Breast epithelium (tissue), 3 donors: ENCODE data around the gene PXN.

Source experiments
- POLR2A ChIP-seq: fragments of 450-650 bp; IDR thresholded peaks from one replicate; pipeline ENCODE4 v1.6.1; 2016; ENCODE audit warnings: antibody characterized with exemption, mild to moderate bottlenecking, moderate library complexity
- TF ChIP-seq, protein P1 (sequence below), 3 donors: fragments of 450-650 bp; IDR thresholded peaks; one replicate each; pipeline ENCODE4 v1.5.1; 2016 to 2017; ENCODE audit warnings: antibody characterized with exemption in 3 of 3, mild to moderate bottlenecking in 3 of 3, moderate library complexity in 3 of 3

DNA sequence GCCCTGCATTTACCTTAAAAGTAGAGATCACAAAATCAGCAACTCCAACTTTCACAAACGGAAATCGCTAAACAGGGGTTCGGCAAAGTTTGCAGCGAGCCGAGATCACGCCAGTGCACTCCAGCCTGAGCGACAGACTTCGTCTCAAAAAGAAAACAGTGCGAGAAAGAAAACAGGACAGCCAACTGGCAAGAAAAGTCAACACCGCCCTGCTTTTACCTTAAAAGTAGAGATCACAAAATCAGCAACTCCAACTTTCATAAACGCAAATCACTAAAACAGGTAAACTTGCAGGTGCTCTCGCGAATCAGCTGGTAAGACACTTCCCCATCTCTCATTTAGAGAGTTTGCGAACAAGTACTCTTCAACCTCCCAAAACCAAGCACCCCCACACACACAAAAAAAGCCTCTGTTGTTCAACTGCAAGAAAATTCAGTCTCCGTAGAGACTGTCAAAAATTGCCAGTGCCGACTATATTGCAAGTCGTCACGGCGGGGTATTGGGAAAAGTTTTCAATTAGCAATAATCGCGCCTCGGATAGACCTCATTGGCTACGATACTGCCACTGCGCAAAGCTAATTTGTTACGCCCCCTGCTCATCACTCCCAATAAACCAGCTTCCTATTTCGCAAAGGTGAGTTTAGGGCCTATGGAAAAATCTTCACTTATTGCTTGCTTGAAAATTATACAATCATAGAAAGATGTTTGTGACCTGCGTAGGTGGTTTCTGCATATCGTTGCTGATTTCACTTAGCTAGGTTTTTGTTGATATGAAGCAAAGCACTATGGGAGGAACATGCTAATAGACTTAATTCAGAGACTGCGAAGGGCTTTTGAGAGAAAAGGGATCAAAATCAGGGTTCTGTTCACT, 27.4 kb upstream of the PXN start, which contains the start of gene RNU4-1:
- peak; percentile 58 for TF ChIP-seq POLR2A
- TF ChIP-seq, protein P1, sequence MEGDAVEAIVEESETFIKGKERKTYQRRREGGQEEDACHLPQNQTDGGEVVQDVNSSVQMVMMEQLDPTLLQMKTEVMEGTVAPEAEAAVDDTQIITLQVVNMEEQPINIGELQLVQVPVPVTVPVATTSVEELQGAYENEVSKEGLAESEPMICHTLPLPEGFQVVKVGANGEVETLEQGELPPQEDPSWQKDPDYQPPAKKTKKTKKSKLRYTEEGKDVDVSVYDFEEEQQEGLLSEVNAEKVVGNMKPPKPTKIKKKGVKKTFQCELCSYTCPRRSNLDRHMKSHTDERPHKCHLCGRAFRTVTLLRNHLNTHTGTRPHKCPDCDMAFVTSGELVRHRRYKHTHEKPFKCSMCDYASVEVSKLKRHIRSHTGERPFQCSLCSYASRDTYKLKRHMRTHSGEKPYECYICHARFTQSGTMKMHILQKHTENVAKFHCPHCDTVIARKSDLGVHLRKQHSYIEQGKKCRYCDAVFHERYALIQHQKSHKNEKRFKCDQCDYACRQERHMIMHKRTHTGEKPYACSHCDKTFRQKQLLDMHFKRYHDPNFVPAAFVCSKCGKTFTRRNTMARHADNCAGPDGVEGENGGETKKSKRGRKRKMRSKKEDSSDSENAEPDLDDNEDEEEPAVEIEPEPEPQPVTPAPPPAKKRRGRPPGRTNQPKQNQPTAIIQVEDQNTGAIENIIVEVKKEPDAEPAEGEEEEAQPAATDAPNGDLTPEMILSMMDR (IDR thresholded peaks at IDR 0.05), result no peak
